GM15510 (cell line): Measurements from ENCODE around the gene PCBP1.
A peak's percentile ranks its signal among the peaks of the same experiment; 100 is the strongest.

Experiments used
- POLR2A ChIP-seq: IDR thresholded peaks from 3 replicates; pipeline ENCODE4 v1.6.1; 2011; ENCODE audit warnings: borderline replicate concordance; ENCODE audit not compliant: insufficient read length; ENCODE audit errors: extremely low read depth

PCBP1 gene

DNA sequence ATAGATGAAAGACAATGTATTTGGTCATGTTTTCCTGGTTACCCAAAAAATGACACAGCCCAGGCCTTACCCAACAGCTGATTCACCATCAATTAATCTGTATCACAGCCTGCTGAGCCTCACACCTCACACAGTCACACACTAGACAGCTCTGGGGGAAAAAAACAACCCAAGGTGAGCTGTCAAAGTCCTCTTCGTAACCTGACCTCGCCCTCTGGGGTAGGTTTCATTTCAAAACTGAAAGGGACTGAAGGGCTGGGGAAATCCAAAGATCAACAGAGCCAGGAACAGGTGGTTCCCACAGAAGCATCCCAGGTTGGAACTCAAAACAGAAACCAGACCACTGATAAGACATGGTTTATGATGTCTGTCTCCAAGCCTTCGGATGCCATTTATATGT lies 18.2 kb upstream of the PCBP1 start:
- TF ChIP-seq POLR2A = no peak

DNA sequence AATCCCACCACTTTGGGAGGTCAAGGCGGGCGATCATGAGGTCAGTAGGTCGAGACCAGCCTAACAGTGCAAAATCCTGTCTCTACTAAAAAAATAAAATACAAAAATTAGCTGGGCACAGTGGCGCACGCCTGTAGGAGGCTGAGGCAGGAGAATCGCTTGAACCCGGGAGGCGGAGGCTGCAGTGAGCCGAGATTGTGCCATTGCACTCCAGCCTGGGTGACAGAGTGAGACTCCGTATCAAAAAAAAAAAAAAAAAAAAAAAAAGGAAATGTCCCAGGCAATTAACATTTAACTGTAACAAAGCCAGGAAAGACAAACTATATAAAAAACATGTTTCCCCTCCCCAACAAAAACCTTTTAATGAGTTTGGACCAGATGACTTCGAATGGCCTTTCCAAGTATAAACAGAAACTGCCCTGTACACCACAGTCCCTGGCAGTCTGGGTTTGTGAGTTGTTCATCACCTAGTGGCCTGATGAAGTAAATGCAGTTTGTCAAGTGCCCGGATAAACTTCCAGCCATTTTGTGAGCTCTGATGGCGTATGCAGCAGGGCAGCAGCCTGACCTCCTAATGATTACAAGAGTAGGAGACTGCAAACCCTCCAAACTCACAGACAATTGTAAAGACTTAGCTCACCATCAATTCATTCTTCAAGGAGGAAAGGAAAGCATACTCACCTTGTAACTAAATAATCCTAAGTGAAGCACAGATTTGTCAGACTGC lies 16.6 kb upstream of the PCBP1 start:
- no peak for TF ChIP-seq POLR2A

DNA sequence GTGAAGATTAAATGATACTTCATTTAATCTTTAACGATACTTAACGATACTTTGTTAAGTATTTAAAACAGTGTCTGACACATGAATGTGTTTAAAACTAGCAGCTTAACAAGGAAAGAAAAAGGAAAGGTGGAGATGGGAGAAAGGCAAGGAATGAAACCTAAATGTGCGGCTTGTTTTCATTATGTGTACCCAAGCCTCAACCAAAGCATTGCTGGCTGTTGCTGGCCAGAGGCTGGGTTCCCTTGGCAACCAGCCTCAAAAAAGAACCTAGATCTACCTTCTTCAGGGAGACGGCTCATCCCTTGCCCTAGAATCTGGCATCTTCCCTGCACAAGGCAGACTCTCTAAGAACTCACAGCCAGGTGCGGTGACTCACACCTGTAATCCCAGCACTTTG lies 13.8 kb upstream of the PCBP1 start:
- no peak for TF ChIP-seq POLR2A

DNA sequence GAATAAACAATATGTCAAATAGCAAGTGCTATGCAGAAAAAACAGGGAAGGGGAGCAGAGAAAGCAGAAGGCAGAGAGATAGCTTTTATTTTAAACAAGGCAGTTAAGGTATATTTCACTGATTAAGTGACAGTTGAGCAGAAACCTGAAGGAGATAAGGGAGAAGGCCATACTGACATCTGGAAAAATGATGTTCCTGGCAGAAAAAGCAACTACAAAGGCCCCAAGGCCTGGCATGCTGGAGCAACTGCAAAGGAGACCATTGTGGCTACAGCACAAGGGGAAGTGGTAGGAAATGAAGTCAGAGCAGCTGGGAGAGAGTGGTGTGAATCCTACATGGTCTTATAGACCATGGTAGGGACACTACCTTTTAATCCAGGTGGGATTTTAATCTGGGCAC lies 8.9 kb upstream of the PCBP1 start:
- no peak for TF ChIP-seq POLR2A

DNA sequence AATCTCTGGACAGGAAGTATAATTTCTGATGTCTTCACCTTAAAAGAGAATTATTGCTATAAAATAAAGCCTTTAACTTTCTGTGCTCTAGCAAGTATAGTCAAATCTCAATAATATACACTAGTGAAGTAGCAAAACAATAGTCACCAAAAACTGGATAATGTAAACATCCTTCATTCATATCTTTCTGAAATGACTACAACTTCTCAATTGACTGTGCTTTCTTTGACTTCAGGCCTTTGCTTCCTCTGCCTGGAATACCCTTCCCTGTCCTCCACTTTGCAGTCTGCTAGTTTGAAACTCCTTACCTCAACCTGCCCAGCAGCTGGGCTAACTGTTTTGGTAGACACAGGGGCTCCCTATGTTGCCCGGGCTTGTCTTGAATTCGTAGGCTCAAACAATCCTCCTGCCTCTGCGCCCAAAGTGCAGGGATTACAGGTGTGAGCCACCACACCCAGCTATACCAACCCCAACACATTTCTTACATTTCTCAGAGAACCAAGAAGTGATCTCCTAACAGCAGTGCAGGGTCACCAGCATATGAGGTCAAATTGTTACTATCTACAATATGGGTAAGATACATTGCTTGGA lies 6.6 kb upstream of the PCBP1 start:
- no peak for TF ChIP-seq POLR2A

DNA sequence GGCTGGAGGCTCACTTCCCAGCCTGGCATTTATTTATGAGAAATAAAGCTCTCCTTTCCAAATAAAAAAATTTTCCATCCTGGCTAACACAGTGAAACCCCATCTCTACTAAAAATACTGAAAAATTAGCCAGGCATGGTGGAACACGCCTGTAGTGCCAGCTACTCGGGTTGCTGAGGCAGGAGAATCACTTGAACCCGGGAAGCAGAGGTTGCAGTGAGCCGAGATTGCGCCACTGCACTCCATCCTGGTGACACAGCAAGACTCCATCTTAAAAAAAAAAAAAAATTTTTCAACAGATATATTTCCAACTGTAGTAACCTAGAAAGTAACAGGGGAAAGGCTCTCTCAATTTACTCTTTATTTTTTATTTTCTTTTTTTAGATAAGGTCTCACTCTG lies 6.1 kb upstream of the PCBP1 start:
- no peak for TF ChIP-seq POLR2A

DNA sequence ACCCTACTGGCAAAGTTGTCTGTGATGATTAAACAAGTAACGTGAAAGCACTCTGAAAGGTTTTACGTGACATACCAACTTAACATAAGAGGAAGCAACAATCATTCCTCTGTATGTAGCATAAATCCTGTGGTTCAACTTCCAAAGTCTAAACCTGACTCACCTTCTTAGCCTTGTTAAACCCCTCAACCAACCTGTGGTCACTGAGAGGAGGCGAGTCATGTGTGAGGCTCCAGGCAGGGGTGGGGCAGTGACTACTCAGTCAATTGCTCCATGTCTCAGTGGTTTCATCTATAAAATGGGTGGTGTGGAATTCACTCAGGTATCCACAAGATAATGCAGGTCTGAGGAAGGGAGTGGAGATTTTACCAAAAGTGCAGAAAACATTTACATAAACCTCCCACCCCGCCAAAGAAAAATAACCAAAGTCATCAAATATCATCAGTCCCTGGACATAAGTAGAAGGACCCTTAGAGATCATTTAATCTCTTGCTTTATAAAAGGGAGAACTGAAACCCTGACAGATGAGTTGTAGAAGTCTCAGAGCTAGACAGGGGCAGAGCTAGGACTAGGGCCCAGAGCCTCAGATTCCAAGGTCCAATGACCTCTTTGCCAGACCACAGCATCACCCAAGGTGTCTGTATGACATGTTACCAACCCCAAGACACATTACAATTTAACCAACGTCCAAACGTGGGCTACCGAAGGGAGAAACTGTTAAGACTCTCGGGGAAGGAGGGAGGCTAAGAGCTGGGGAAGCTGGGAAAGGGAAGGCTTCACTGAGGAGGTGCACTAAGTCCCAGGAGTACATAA lies 3.7 kb upstream of the PCBP1 start:
- TF ChIP-seq POLR2A = no peak

DNA sequence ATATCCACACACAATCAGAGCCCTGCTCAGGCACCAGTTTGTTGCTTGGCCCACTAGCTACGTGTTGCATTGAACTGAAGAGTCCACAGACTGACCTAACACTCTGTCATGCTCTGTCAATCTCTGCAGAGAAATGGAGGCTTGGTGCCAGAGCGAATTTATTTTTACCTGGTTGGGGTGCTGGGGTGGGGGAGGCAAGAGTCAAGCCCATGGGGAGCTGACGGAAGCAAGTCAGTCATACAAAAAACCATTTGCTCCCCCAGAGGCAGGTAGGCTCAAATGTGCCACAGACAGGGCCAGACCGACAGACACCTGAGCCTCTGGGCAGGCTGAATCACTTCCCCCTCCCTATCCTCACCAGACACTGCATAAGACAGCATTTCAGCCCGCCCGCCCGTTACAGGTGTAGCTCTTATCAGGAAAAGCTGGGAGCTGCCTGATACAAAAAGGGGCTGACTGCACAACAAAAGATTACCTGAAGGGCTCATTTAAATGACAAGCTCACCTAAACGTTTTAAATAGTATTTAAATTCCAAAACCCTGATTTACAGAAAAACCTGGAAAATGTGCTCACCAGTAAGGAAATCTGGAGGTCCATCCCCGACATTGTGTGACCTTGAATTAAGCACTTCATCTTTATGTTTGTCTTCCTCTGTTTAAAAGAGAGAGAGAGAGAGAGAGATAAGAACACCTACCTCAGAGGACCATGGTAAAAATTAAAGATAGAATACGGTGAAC lies 2.1 kb upstream of the PCBP1 start:
- peak; percentile 60 for TF ChIP-seq POLR2A

DNA sequence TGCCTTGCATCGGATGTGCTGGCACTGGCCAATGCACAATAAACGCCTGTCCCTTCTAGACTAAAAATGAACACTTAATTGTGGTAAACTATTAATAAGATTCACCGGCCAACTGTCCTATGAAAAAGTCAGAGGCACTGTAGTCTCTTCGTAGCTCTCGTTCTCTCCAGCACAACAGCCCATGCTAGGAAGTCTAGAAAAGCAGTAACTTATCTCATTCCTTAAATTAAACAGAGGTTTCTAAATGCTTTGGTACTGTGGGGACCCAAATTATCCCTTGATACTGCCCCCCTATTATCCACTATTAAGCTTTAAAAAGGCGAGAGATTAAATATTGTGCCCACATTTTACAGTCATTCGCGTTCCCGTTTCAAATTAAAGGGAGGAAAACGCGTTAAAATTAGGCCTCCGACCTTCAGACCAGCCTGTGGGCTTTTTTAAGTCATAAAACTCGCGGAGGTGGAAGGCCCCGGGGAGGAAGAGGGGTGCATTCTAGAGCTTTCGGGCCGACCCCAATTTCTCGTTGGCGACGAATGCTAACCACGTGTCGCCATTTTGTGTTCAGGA lies 1.5 kb upstream of the PCBP1 start:
- no peak for TF ChIP-seq POLR2A

DNA sequence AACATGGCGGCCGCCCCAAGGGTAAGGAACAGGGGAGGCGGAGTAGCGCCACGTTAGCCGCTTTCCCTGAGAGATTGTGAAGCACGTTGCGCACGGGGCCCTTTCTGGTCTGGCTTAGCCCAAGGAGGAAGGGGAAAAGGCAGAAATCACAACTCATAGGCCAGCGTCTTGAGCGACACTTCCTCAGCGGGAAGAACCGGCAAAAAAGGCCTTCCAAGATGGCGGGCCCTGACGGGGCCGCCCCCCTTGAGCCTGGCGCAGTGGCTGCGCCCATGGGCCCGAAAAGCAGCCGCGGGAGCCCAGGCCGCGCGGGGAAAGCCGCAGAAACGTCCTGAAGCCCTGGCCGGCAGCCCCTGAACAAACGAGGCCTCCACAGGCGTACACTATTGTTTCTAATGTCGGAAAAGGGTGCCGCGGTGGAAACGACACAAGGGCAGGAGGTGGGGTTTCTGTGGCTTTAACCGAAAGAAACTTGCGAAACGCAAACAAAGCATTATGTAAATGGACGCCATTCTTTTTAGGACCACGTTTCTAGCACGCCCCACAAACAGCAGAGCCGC lies 919 bp upstream of the PCBP1 start:
- peak; percentile 23 for TF ChIP-seq POLR2A

DNA sequence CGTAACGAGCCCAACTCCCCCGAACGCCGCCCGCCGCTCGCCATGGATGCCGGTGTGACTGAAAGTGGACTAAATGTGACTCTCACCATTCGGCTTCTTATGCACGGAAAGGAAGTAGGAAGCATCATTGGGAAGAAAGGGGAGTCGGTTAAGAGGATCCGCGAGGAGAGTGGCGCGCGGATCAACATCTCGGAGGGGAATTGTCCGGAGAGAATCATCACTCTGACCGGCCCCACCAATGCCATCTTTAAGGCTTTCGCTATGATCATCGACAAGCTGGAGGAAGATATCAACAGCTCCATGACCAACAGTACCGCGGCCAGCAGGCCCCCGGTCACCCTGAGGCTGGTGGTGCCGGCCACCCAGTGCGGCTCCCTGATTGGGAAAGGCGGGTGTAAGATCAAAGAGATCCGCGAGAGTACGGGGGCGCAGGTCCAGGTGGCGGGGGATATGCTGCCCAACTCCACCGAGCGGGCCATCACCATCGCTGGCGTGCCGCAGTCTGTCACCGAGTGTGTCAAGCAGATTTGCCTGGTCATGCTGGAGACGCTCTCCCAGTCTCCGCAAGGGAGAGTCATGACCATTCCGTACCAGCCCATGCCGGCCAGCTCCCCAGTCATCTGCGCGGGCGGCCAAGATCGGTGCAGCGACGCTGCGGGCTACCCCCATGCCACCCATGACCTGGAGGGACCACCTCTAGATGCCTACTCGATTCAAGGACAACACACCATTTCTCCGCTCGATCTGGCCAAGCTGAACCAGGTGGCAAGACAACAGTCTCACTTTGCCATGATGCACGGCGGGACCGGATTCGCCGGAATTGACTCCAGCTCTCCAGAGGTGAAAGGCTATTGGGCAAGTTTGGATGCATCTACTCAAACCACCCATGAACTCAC lies 673 bp downstream of the PCBP1 start:
- peak; percentile 45 for TF ChIP-seq POLR2A

DNA sequence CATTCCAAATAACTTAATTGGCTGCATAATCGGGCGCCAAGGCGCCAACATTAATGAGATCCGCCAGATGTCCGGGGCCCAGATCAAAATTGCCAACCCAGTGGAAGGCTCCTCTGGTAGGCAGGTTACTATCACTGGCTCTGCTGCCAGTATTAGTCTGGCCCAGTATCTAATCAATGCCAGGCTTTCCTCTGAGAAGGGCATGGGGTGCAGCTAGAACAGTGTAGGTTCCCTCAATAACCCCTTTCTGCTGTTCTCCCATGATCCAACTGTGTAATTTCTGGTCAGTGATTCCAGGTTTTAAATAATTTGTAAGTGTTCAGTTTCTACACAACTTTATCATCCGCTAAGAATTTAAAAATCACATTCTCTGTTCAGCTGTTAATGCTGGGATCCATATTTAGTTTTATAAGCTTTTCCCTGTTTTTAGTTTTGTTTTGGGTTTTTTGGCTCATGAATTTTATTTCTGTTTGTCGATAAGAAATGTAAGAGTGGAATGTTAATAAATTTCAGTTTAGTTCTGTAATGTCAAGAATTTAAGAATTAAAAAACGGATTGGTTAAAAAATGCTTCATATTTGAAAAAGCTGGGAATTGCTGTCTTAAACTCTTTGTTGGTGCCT lies 1.4 kb downstream of the PCBP1 start:
- no peak for TF ChIP-seq POLR2A
